Measurements from ENCODE around the gene TMEM80.
"Not testable (repeated sequence)": the region's sequence is repeated elsewhere in the genome, so short reads cannot be mapped to it uniquely, and the experiment has no call there.

TMEM80 gene

DNA sequence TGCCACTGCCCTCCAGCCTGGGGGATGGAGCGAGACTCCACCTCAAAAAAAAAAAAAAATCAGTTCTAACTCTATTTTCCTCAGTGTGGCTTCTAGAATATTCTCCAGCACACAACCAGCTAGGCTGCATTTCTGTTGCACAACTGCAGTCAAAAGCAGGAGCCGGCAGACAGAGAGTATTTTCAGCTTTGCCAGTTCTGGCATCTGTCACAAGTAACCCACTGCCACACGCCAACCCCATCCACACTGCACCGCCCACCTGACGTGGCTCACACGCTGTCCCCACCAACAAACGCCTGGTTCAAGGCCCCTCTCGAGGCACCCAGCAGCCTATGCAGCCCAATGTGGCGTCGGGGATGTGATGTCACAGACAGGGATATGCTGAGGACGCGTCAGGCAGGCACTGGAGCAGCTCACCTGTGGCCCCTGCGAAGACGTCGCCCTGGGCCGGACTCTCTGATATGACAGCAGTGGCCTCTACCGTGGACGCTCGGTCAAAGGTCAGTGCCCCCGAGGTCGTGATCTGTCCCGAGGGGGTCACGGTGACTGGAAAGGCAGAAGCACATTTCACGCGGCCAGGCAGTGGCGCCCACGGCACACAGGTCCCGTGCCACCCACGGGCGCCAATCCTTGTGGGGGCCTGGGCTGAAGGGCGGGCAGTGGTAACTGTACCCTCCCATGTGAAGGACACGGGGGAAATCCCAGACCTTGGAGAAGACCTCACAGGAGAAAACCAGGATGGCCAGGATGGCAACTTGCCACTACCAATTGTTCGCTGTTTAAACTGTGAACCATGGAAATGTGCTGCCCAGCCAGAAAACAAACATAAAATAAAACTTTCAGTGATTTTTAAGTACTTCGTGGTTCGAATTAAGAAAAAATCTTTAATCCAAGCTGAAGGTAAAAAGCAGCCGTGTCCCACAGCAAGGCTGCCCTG is 16.1 kb upstream of the TMEM80 start:
- no peak for DNase-seq (ENCODE audit: low read depth)

DNA sequence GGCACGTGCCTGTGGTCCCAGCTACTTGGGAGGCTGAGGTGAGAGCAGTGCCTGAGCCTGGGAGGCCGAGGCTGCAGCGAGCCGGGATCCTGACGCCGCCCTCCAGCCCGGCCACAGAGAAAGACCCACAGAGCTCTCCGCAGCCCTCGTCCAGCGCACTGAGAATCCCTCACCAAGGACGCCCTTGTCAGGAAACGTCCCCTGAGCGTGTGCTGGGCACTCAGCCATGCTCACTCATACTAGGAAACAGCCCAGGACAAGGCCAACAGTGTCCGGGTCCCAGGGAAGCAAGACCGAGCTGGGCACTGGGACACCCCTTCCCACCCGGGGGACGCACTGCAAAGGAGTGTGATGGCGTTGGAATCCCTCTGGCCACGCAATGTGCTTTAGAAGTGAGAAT is 15.1 kb upstream of the TMEM80 start:
- no peak for DNase-seq (ENCODE audit: low read depth)

DNA sequence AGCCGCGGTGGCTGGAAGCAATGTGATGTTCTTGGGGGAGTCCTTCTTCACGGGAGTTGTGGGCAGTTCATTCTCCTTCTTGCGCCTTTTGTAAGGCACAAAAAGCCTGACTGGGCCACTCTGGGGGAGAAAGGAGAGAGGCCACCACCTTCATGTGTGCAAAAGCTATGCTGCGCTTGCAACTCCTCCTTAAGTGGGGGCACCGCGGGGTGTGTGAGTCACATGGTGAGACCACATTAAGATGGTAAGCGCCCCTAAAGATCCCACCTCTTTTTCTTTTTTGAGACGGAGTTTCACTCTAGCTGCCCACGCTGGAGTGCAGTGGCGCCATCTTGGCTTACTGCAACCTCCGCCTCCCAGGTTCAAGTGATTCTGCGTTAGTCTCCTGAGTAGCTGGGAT is 14.6 kb upstream of the TMEM80 start:
- DNase-seq (ENCODE audit: low read depth) = no peak

DNA sequence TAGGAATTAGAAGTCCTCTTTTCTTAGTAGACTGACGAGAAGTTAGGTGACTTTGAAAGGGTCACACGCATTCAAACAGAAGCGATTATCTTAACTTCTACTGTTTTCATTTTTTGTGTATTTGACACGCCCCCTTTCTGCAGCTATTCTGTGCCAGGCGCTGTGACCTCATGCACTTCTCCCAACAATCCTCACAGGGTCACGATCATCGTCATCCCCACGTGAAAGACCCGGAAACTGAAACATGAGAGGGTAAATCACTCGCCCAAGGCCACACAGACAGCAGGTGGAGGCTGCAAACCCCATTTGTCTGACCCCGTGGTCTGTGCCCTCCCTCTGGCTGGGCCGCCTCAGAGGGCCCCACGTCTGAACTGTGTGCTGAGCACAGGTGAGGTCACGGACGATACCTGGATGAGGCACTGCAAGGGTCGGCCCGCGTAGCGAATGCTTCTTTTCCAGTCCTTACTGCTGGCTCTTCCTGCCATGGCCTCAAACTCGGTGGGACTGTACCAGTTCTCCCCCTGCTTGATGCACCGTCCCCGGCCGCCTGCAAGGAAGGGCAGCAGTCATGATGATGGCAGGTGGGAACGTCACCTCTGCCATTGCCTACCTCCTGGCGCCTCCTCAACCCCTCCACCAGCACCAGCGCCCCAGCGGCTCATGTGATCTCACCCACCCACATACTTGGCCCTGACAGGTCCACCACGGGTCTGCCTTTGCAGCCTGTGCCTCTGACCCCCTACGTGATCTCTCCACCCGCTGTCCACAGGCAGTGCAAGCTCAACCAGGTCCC is 9.0 kb upstream of the TMEM80 start:
- no peak for DNase-seq (ENCODE audit: low read depth)

DNA sequence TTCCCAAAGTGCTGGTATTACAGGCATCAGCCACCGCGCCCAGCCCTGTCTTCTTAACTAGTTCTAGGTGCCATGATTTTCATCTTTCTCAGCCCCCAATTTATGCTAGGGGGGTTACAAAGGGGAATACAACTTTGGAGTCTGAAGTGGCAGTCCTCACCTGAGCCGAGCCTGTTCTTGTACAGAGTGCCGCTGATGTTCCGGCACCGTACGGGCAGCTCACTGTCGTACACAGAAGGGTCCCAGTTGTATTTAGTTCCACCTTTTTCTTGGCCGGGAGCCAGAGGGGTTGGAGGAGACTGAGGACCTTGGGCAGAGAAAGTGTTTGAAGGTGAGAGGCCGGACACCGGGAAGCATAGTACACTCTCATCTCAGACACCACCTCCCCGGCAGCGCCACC is 7.9 kb upstream of the TMEM80 start:
- DNase-seq (ENCODE audit: low read depth) = no peak

DNA sequence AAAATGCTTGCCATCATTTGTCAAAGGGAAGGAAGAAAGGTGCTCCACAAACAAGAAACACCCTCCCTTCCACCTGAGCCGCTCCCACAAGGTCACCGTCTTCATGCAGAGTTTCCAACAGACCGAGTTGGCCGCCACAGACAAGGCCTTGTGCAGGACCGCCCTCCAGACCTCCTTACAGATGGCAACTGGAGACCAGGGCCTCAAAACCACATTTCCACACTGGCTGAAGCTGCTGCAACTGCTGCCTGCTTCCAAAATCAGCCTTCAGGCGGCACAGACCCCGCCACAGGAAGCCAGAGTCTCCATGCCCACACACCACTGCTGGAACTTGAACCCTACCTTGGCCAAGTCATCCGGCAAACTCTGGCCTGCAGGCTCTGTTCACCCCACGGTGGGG is 6.9 kb upstream of the TMEM80 start:
- no peak for DNase-seq (ENCODE audit: low read depth)

DNA sequence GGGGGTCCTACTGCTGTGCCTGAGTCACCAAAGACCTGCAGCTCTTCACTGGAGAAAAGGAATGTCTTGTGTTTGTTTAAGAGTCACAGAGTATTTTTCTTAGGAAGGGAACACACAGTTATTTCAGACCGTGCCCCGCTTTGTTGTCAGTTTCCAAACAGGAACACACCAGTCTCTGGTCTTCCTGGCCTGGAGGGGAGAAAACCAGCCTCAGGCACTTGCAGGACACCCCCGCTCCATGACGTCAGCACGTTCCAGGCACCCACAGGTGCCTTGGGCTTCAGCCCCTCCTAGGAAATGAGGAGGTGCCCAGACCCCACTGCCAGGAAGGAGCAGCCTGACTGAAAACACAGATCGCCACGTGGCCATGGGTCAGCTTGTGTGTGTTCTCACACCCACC is 6.0 kb upstream of the TMEM80 start:
- DNase-seq (ENCODE audit: low read depth) = no peak

DNA sequence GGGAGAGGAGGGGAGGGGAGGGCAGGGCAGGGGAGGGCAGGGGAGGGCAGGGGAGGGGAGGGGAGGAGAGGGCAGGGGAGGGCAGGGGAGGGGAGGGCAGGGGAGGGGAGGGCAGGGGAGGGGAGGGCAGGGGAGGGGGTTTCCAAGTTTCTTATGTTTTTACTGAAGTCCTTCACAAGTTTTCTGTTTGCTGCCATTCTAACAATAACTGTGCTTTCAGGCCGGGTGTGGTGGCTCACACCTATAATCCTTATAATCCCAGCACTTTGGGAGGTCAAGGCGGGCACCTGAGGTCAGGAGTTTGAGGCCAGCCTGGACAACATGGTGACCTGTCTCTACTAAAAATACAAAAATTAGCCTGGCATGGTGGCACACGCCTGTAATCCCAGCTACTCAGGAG is 5.4 kb upstream of the TMEM80 start:
- DNase-seq (ENCODE audit: low read depth) = not testable (repeated sequence)

DNA sequence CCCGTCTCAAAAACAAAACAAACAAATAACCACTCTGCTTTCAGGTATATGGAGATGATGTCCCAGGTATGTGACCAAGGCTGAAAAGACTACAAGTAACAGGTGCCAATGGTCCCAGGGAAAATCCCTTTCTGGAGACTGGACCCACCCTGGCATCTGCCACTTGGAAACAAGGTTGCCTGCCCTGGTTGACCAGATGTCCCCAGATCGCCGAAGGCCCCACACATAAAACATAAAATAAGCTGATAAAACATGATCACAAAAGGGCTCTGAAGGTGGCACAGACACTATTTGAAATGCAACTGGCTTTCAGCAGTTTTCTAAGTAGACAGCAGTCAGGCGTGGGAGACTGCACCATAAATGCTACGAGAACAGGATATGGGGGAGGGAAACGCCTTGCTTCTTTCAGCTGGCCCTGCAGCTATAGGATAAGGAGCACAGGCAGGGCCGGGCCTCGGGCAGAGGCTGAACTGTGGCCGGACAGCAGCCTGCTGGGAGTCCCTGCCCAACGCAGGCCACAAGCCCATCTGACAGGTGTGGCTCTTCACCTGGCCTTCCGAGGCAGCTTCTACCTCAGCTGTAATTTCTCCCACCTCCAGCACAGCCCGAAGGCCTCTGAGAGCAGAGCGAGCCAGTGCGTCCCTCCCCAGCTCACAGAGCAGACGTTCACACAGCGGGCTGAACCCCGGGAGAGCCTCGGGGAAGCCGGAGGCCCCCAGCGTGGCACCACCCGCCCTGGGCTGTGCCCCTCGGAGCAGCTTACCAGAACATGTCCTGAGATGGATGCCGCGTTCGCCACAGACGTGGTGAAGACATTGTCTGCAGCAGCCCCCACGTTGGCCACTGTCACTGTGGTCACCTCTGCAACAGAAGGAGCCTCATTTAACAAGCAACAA is 4.6 kb upstream of the TMEM80 start:
- DNase-seq (ENCODE audit: low read depth) = no peak

DNA sequence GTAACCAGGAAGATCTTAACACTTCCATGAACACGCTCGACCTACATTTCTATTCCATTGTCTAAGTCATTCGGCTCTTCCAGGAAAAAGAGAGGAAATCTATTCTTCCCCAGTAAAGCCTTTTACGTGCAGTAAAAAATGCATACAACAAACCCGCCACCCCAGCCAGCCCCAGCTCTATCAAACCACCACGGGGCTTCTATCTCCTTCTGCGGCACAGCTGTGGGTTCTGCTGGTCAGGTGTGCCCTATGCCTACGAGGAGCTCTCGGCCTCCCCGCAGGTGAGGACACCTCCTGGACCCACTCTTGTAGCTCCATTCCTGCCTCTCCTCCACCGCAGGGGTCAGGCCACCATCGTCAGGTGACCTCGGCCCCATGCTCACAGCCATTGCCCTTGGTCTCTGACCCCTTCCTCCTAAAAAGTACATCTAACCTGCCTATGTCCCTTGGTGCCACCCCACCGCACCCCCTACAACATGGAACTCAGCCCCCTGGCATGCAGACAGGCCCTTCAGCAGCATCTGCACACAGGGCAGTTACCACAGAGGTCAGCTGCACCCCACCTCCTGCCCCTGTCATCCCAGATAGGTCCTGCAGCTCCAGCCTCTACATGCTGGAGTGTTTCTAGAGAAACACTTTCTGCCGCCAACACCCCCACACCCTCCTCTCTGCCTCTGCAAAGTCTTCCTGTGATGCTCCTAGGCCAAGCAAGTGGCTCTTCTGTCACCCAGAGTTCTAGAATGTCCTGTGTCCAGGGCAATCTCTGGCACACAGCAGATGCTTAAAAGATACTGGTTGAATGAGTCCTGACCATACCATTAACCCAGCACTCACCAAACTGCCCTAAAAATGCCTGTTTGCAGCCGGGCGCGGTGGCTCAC is 3.7 kb upstream of the TMEM80 start:
- DNase-seq (ENCODE audit: low read depth) = no peak

DNA sequence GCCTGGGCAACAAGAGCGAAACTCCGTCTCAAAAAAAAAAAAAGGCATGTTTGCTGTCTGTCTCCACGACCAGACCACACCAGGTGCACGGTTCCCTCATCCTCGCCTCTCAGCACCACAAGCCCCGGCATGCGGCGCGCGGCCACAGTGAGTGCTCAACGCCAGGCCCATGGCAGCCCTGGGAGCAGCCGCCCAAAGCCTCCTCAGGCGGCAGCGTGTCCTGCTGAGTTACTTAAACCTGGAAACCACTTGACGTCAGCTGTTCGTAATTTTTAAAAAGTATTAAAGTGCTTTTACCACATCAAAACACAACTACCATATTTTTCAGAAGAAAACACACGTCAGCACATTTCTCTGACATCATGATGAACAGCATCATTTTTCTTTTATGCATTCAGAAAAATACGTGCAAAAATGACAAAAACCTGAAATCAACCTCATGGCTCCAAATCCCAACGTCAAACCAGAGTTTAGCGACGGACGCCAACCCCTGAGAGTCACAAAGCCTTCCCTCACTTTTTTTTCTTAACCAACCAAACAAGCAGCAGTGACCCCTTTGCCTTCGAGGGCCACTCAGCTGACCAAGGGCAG is 2.7 kb upstream of the TMEM80 start:
- DNase-seq (ENCODE audit: low read depth) = no peak

DNA sequence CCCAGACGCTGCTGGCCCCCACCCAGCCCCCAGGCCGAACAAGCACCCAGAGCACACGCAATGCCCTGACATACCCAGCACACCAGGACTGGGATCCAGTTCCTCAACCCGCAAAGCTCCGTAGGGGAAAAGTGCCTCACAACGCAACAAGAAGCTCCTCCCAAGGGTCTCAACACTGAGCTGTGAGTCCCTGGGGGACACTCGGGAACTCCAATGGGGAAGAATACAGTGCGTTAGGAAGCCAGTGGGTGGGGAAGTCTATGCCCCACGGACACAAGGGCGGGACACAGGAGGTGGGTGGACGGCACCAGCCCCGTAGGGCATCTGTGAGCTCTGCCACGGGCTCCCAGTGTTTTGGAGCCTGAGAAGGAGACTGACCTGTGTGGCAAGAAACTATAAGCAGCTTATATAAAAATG is 2.2 kb upstream of the TMEM80 start:
- no peak for DNase-seq (ENCODE audit: low read depth)

DNA sequence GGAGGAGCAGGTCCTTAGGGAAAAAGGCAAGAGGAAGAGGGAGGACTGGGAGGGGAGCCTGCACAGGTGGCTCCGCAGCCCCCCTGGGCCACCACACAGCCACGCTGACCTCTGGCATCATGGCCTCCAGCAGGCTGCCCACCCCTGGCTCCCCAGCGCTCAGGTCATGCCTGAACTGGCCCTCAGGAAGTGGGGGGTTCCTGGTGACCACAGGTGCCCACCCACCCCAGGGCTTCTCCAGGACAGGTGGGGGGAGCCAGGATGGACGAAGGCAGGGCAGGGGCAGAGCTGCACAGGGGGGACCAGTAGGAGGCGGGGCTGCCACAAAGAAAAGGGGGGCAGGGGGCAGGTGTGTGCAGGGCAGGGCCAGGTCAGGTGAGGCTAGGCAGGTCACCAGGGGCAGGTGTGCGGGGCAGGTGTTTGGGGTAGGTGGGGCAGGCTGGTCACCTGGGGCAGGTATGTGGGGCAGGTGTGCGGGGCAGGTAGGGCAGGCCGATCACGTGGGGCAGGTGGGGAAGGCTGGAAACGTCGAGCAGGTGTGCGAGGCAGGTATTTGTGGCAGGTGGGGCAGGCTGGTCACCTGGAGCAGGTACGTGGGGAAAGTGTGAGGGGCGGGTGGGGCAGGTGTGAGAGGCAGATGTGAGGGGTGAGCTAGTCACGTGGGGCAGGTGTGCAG is 1.6 kb upstream of the TMEM80 start:
- DNase-seq (ENCODE audit: low read depth) = no peak

DNA sequence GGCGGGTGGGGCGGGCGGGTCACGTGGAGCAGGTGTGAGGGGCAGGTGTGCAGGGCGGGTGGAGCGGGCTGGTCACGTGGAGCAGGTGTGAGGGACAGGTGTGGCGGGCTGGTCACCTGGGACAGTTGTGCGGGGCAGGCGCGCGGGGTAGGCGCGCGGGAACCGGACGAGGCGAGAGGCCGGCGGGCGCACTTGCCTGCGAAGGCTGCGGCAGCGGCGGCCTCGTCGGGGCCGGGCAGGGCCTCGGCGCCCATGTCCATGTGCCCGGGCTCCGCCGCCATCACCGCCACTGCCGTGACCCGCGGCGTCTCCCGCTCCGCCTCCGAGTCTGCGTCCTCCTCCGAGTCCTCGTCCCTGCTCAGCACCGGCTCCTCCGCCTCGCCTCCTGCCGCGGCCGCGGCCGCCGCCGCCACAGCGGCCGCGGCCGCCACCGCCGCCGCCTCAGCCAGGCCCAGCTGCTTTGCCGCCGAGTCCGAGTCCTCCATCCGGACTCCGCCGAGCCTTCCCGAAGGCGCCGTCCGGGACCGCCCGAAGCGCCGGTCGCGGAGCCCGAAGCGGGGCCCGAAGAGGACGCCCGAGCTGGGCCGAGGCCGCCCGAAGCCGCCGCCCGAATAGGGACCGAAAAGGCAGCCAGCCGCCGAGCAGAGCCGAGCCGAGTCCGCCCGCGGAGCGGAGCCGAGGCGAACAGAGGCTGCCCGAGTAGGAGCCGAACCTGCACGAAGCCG is 891 bp upstream of the TMEM80 start, which contains the start of gene DEAF1:
Gene DEAF1 (minus strand): TSS at position 660 of the 725 bp plus-strand sequence. CDS start 175 bp downstream, at position 485.
- peak; percentile 98 for DNase-seq (ENCODE audit: low read depth)

DNA sequence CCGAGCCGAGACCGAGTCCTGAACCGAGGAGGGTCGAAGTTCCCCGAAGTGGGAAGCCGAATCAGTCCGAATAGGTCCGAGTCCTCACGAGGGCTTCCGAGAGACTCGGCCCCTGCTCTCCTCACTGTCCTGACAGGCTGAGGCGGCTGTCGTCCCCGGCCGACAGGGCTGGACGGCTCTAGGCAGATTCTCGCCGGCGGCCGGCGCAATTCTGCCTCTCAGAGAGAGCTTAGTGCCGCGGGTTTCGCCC is 403 bp upstream of the TMEM80 start:
- no peak for DNase-seq (ENCODE audit: low read depth)

DNA sequence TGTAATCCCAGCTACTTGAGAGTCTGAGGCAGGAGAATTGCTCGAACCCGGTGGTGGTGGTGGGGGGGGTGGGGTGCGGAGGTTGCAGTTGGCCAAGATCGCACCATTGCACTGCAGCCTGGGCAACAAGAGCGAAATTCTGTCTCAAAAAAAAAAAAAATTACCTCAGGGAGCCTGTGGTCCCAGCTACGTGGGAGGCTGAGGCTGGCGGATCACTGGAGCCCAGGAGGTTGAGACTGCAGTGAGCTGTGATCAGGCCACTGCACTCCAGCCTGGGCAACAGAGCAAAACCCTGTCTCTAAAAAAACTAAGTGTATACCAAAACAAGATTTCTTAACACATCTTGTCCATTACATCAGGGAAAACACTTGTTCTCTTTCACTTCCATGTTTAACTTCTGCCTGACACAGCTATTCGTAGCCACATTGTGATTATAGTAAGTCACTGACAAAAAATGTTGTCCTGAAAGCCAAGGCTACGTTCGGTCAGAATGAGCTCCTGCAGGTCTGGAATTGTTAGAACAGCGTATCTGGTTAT is 1.4 kb downstream of the TMEM80 start:
- no peak for DNase-seq (ENCODE audit: low read depth)

DNA sequence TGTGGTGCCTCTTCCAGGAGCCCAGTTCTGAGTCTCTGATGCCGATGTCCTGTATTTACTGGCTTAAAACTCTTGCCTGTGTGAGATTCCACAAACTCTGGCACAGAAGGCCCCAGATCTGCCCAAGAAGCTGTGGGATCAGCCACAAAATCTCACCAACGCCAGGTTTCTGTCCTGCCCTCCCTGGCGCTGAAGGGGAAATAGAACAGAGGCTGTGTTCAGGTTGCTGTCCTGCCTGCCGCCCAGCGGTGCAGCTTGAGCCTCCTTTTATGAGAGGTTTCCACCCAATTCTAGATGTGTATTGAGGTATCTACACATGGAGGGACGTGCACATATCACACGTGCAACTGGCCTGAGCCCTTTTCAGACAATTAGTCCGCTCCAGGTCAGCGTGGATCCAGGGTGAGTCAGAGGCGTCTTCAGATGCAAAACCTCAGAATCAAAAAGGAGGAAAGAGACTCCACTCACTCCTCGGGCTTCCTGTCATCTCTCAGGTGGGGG is 2.2 kb downstream of the TMEM80 start:
- DNase-seq (ENCODE audit: low read depth) = no peak

DNA sequence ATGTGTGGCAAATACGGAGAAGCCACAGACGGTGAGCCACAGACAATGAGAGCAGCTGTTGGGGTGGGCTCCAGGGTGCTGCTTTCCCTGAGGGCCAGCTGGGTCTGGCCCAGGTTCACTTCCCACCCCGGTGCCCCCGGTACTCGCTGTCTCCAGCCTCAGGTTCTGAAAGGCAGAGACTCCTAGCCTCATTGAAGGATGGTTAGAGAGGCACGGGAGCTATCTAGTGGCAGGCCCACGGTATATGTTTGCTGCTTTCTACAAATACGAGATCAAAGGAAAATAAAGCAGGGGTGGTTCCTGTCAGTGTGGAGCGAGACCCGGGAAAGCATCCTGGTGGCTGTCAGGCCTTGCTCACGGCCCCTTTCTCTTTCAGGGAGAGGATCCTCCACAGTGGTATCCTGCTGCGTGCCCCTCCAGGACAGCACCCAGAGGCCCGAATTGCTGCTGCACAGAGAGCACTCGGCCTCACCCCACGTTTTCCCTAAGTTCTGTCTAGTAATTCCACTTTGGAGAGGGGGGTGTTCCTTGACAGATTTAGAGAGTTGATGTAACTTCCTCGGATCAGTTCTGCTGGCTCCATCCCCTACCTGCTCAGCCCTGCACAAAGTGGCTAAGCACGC is 3.0 kb downstream of the TMEM80 start:
- no peak for DNase-seq (ENCODE audit: low read depth)

DNA sequence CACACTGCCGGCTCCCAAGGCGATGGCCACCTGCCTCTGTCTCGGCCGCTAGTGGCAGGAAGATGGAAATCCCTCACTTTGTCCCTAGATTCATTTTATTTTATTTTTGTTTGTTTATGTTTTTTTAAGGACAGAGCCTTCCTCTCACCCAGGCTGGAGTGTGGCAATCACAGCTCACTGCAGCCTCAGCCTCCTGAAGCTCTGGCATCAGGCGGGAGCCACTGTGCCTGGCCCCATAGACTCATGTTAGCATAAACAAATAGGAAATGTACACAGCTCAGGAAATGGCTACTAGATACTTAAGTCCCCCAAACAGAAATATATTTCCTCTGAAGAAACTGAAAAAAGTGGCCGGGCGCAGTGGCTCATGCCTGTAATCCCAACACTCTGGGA is 3.5 kb downstream of the TMEM80 start:
- DNase-seq (ENCODE audit: low read depth) = no peak
